COLO829 (cell line): Measurements from ENCODE around the gene ZNF770.
"Not testable (repeated sequence)": the region's sequence is repeated elsewhere in the genome, so short reads cannot be mapped to it uniquely, and the experiment has no call there.

Source experiments
- DNase-seq: peaks from one replicate; pipeline ENCODE4 v3.0.0; 2012; ENCODE audit warnings: low spot score

The ZNF770 gene

GRCh38 chr15:34973512-34973911 is 14.6 kb downstream of the ZNF770 start:
- DNase-seq, result no peak

GRCh38 chr15:34970098-34970643 is 17.9 kb downstream of the ZNF770 start:
- DNase-seq, result not testable (repeated sequence)

DNA sequence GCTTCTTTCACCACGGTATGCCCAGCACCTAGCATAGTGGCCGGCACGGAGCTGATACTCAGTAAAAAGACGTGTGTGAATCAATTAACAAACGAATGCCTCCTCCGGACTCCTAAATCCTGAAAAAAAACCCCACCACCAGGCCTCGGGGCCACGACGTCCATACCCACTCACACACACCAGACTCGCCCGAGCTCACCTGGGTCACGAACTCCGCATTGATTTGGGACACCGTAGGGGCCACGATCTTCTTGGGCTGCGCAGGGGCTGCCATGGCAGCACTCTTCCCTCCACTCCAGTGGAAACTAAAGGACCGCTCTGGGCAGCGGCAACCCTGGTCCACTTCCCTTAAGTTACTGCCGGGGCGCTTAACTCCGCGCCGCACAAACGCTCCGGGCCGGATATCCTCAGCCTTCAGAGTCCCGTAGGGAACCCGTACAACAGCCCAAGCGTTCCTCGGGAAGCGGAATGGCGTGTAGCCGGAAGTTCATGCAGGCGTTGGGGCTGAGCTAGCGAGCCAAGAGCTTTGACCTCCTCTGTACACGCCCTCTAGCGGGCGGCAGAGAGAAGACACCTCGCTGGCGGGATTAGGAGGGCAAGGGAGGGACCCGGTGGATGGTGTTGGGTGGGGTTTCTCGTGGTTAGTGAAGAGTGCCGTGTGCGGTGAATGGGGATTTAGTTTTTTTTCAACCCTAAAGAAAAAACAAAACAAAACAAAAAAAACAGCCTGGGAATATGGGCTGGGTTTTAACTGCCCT is 18.6 kb downstream of the ZNF770 start, which contains the start of gene AQR:
Gene AQR, minus strand, starts transcription at position 403 of the 758 bp plus-strand sequence. Its CDS starts 129 bp downstream, at position 274.
- DNase-seq, result peak; percentile 84

- no peak for DNase-seq
These were observed 23.8 kb downstream of the ZNF770 start for GRCh38 chr15:34964277-34964676.

DNA sequence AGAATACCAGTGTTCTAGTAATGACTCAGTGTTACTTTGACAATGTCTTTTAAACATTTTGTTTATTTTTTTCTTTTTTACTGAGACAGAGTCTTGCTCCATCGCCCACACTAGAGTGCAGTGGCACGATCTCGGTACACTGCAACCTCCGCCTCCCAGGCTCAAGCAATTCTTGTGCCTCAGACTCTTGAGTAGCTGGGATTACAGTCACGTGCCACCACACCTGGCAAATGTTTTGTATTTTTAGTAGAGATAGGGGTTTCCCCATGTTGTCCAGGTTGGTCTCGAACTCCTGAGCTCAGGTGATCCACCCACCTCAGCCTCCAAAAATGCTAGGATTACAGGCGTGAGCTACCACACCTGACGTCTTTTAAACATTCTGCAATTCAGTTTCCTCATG is 34.2 kb downstream of the ZNF770 start:
- no peak for DNase-seq

- DNase-seq, result no peak
These were observed 35.6 kb downstream of the ZNF770 start for GRCh38 chr15:34952481-34952880.

GRCh38 chr15:34951993-34952392 is 36.1 kb downstream of the ZNF770 start:
- no peak for DNase-seq

GRCh38 chr15:34944936-34945335 is 43.2 kb downstream of the ZNF770 start:
- no peak for DNase-seq

DNA sequence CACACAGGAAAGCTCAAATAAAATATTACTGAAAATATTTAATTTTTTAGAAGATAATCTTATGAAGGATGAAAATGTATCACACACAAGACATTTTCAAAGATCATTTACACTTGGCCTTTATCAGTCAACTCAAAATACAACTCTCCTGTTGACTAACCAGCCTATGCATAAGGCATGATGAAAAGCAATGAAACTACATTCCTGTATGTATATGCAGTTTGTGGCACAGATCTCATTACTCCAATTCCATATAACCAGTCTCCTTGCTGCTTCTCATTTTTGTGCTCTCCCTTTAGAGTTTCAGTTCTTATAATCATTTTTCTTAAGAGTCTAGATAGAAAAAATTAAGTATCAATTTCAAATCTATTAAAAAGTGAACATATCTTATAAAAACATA is 44.4 kb downstream of the ZNF770 start:
- no peak for DNase-seq

GRCh38 chr15:34943264-34943663 is 44.8 kb downstream of the ZNF770 start:
- not testable (repeated sequence) for DNase-seq

- no peak for DNase-seq
These were observed 45.7 kb downstream of the ZNF770 start for GRCh38 chr15:34942363-34942762.

DNA sequence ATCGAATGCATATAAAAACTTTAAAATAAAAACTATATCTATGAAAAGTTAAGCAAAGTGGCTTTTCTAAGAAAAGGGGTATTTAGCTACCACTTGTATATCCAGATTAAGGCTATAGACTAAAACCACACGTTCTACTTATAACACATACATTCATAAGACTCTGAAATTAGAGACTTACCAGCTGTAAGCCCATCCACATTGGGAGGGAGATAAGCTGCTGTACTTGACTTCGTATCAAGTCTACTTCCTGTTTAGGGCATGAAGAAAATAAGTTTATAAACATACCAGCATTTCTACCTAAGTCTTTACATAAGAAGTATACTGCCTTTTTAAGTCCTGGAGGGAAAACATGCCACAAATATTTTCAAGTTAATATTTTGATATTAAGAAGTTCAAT is 46.3 kb downstream of the ZNF770 start:
- DNase-seq, result no peak

DNA sequence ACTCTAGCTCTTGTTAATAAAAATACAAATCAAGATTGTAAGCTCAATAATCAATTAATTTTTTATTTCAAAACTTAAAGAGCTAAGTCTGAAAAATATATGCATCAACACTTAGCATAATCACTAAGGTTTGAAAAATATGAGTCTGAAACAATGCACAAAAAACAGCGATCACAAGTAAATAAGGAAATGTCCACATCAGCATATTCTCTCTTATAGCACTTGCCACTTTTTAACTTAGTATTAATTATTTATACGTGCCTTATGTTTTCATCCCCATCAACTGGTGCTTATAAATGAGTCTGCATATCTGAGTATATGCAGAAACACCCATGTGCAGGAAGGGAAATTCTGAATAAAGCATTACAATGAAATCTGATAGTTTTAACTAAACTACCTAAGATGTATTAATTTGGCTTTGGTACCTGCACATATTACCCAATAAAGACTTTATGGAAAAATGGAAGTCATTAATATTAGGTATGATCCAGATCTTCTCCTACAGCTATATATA is 46.8 kb downstream of the ZNF770 start:
- DNase-seq, result no peak

DNA sequence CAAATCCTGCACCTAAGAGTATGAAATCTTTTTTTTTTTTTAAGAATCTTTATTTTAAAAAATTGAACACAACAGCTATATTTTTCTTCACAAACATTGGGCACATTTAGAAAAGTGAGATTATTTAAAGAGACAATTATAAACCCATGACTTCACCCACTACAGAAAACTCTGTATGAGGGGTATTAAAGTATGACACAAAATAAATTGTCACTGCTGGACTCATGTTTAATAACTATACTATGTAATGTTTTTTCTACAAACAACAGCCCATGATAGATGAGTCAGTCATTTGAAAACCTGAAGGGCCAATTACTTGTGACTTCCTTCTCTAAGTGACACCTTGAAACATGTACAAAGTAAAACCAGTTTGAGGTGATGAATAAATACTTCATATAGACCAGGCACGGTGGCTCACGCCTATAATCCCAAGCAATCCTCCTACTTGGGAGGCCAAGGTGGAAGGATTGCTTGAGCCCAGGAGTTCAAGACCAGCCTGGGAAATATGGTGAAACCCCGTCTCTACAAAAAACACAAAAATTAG is 54.6 kb downstream of the ZNF770 start:
- DNase-seq, result no peak

- DNase-seq, result not testable (repeated sequence)
These were observed 59.7 kb downstream of the ZNF770 start for GRCh38 chr15:34928349-34928748.
